Body of pancreas (tissue), 4 donors: Measurements from ENCODE around the gene EFNA2. TPM values are rescaled to one million over a fixed set of nuclear protein-coding genes. Genes with fewer than 3 reads are reported as not detected.

Source experiments
- ATAC-seq: fragments of 150-250 bp; one replicate; pipeline ENCODE4 v1.9.1; 2016
- DNase-seq, 4 donors: peaks; one replicate each; pipeline ENCODE4 v3.0.0-alpha.2; 2019
- H3K27ac ChIP-seq, 4 donors: fragments of 200-600 bp; sonication (generic); 1 replicate in 3 of 4; 2 replicates in 1 of 4; pipeline versions ENCODE4 v1.5.1 to v1.6.1; 2016 to 2019; ENCODE audit warnings: mild to moderate bottlenecking in 1 of 4, mixed read lengths in 1 of 4, moderate library complexity in 1 of 4
- H3K27me3 ChIP-seq, 2 donors: fragments of 200-600 bp; sonication (generic); one replicate each; pipeline ENCODE4 v1.6.0; 2016; ENCODE audit warnings: mild to moderate bottlenecking in 1 of 2
- H3K36me3 ChIP-seq, 2 donors: fragments of 200-600 bp; sonication (generic); replicated peaks in 1 of 2; 2 replicates each; pipeline ENCODE4 v1.5.1; 2016; ENCODE audit warnings: low read depth in 2 of 2; ENCODE audit not compliant: insufficient read depth in 1 of 2
- H3K4me1 ChIP-seq: fragments of 200-600 bp; sonication (generic); one replicate; pipeline ENCODE4 v1.6.0; 2016
- H3K4me3 ChIP-seq, 2 donors: fragments of 200-600 bp; sonication (generic); 1 replicate in 1 of 2; 2 replicates in 1 of 2; pipeline ENCODE4 v1.5.1; 2016 to 2019
- H3K9me3 ChIP-seq, 3 donors: fragments of 200-600 bp; sonication (generic); 1 replicate in 2 of 3; 2 replicates in 1 of 3; pipeline ENCODE4 v1.5.1; 2016
- POLR2A ChIP-seq, 3 donors: fragments of 450-650 bp; IDR thresholded peaks; one replicate each; pipeline ENCODE4 v1.6.1; 2016; ENCODE audit warnings: antibody characterized with exemption in 3 of 3, mild to moderate bottlenecking in 2 of 3
- whole genome bisulfite sequencing, 2 donors: methylation state at CpG; one replicate each; pipeline ENCODE4 v1.1.5; 2017; 5-methylcytosine and 5-hydroxymethylcytosine counted together
- intact Hi-C: fragments of 100-400 bp; cut with DNase I; formaldehyde crosslinking; loops from one replicate; pipeline ENCODE4 v1.15.1; 2023
- total RNA-seq, 2 donors: library from RNA; depleted of rRNA; stranded (reverse); fragments of >200 nt; gene quantifications; one replicate each; pipeline ENCODE4 v1.1.0, GENCODE V29; 2016
- TF ChIP-seq, protein P1 (sequence below), 7 experiments: fragments of 450-650 bp in 4 of 7; fragments of 200-600 bp in 3 of 7; sonication (generic) in 3 of 7; IDR thresholded peaks; one replicate each; pipeline ENCODE4 v1.5.1; 2016 to 2019; ENCODE audit warnings: antibody characterized with exemption in 7 of 7

Gene EFNA2
- total RNA-seq, 2 donors from 2014 or later, result not detected

DNA sequence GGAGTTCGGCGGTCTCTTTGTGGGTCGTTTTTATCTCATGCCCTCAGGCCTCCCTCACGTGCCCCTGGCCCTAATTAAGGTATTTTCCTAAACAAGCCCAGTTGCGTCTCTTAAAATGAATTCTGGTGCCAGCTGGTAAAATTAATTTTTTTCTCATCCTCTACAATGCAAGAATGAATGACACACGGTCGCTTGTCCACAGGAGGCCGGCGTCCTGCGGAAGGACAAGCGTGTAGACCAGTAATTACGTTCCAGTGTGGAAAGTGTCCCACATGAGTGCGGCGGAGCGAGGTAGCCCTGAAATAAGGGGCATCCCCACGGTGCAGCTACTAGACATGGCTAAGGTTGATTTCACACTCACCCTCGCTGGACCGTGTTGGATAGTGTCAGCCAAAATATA, 63.5 kb downstream of the EFNA2 start:
- Histone ChIP-seq H3K9me3 (no peaks in the 10 kb centered on the region), H3K27me3 (no peaks in the 10 kb centered on the region), H3K27ac (no peak overlapping the region), H3K36me3 (no peaks in the 10 kb centered on the region), H3K4me1 (peaks cover 7% of the 10 kb centered on the region), H3K4me3 (no peak overlapping the region)
- intact Hi-C loops, result no loop called here
- TF ChIP-seq, protein P1, sequence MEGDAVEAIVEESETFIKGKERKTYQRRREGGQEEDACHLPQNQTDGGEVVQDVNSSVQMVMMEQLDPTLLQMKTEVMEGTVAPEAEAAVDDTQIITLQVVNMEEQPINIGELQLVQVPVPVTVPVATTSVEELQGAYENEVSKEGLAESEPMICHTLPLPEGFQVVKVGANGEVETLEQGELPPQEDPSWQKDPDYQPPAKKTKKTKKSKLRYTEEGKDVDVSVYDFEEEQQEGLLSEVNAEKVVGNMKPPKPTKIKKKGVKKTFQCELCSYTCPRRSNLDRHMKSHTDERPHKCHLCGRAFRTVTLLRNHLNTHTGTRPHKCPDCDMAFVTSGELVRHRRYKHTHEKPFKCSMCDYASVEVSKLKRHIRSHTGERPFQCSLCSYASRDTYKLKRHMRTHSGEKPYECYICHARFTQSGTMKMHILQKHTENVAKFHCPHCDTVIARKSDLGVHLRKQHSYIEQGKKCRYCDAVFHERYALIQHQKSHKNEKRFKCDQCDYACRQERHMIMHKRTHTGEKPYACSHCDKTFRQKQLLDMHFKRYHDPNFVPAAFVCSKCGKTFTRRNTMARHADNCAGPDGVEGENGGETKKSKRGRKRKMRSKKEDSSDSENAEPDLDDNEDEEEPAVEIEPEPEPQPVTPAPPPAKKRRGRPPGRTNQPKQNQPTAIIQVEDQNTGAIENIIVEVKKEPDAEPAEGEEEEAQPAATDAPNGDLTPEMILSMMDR (IDR thresholded peaks at IDR 0.05), result no peak
- TF ChIP-seq POLR2A (IDR thresholded peaks at IDR 0.05), result no peak
- DNase-seq, result no peak
- ATAC-seq, result no peak
- WGBS, 2 donors, result 70 to 71% methylated on average over 18 of the region's 18 CpGs

DNA sequence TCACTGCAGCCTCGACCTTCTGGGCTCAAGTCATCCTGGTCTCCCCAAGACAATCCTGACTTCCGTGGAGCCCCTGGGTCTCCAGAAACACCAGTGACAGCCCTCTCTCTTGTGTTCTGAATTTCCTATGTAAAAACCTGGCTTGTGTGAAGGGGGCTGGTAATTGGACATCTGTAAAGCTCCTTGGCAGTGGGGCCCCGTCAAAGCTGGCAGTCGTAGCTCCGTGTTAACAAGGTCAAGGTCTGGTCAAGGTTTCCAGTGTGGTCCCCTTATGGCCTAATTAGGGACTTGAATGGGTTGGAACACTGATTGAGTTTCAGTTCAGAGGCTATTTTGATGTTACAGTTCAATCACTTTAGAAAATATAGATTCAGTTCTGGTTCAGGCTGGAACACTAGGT, 65.2 kb downstream of the EFNA2 start:
- DNase-seq (no peak), ATAC-seq (no peak)
- H3K36me3 ChIP-seq, result no peaks in the 10 kb centered on the region
- peaks cover 13% of the 10 kb centered on the region for H3K4me1 ChIP-seq
- WGBS, 2 donors, result 21 to 32% methylated on average over 3 to 4 of the region's 5 CpGs
- H3K27ac ChIP-seq, result no peak overlapping the region
- no peak for TF ChIP-seq POLR2A (IDR thresholded peaks at IDR 0.05)
- TF ChIP-seq, protein P1 (IDR thresholded peaks at IDR 0.05), result no peak
- H3K4me3 ChIP-seq, result no peak overlapping the region
- no peaks in the 10 kb centered on the region for H3K27me3 ChIP-seq
- no peaks in the 10 kb centered on the region for H3K9me3 ChIP-seq
- intact Hi-C loops, result no loop called here

Other genes with a start within 250 kb of the EFNA2 start
- gene ABCA7, start 245.8 kb upstream of the EFNA2 start, total RNA-seq, result 10 to 100 TPM; 33.7 to 87.3 TPM
- gene ARHGAP45, start 218.7 kb upstream of the EFNA2 start, total RNA-seq, result 10 to 100 TPM; 13.2 to 23.4 TPM
- gene POLR2E, start 190.5 kb upstream of the EFNA2 start, total RNA-seq, result 10 to 100 TPM; 24.9 to 78.1 TPM
- gene GPX4, start 181.9 kb upstream of the EFNA2 start, total RNA-seq, result 100 to 1,000 TPM; 152 to 157 TPM
- gene SBNO2, start 111.6 kb upstream of the EFNA2 start, total RNA-seq, result 10 to 100 TPM; 14.0 to 30.7 TPM
- gene STK11, start 80.1 kb upstream of the EFNA2 start, total RNA-seq, result 10 to 100 TPM; 49.0 to 68.6 TPM
- under 1 TPM; 0.33 to 0.78 TPM for gene CBARP, start 47.9 kb upstream of the EFNA2 start, total RNA-seq
- gene ATP5F1D, start 44.1 kb upstream of the EFNA2 start, total RNA-seq, result 100 to 1,000 TPM; 156 to 157 TPM
- gene MIDN, start 37.3 kb upstream of the EFNA2 start, total RNA-seq, result 10 to 100 TPM; 36.3 to 43.5 TPM
- gene CIRBP, start 16.5 kb upstream of the EFNA2 start, total RNA-seq, result 100 to 1,000 TPM; 582 to 630 TPM
- gene FAM174C, start 10.3 kb upstream of the EFNA2 start, total RNA-seq, result 10 to 100 TPM; 48.0 to 63.9 TPM
- gene NDUFS7, start 98.0 kb downstream of the EFNA2 start, total RNA-seq, result 10 to 100 TPM; 59.9 to 87.7 TPM
- 100 to 1,000 TPM in 1 of 2 donors, 10 to 100 TPM in 1; 70.2 to 129 TPM for gene GAMT, start 115.7 kb downstream of the EFNA2 start, total RNA-seq
- 10 to 100 TPM; 25.4 to 63.3 TPM for gene DAZAP1, start 121.7 kb downstream of the EFNA2 start, total RNA-seq
- 1,000 to 10,000 TPM; 2,008 to 2,166 TPM for gene RPS15, start 152.5 kb downstream of the EFNA2 start, total RNA-seq
- under 1 TPM in 1 of 2 donors, not detected in 1; 0.26 TPM for gene APC2, start 164.2 kb downstream of the EFNA2 start, total RNA-seq
- 10 to 100 TPM; 26.7 to 31.4 TPM for gene C19orf25, start 193.3 kb downstream of the EFNA2 start, total RNA-seq
- gene PCSK4, start 204.5 kb downstream of the EFNA2 start, total RNA-seq, result 10 to 100 TPM in 1 of 2 donors, 1 to 10 TPM in 1; 5.2 to 10.9 TPM
- 10 to 100 TPM in 1 of 2 donors, 1 to 10 TPM in 1; 6.9 to 16.6 TPM for gene REEP6, start 205.3 kb downstream of the EFNA2 start, total RNA-seq
- gene ADAMTSL5, start 227.1 kb downstream of the EFNA2 start, total RNA-seq, result 1 to 10 TPM in 1 of 2 donors, not detected in 1; 1.3 TPM
- not detected for gene PLK5, start 238.2 kb downstream of the EFNA2 start, total RNA-seq